H1 (cell line): Measurements from ENCODE around the gene SLC38A5. TPM values are rescaled to one million over a fixed set of nuclear protein-coding genes. Genes with fewer than 3 reads are reported as not detected.

Experiments used
- CTCF ChIA-PET: fragments of 300-600 bp; sonication (Branson Sonifier 250); formaldehyde crosslinking; loops from one replicate; lab custom pipeline; 2021; ENCODE audit not compliant: partially characterized antibody; lab: Charles Lee
- POLR2A ChIA-PET: fragments of 300-600 bp; sonication (Branson Sonifier 250); formaldehyde crosslinking; loops from one replicate; lab custom pipeline; 2021; ENCODE audit warnings: inconsistent platforms; ENCODE audit not compliant: partially characterized antibody; lab: Charles Lee
- DNase-seq, 2 experiments: peaks; one replicate each; pipeline versions ENCODE4 v3.0.0 to v3.0.0-alpha.2; 2010 to 2022; ENCODE audit warnings: low spot score in 2 of 2, low read depth in 1 of 2, mixed read lengths in 1 of 2
- FAIRE-seq: peaks from 2 replicates; lab custom pipeline; 2011; peaks lifted over from hg19 to GRCh38; lab: Jason Lieb, UNC
- H2AFZ ChIP-seq: 2 replicates; pipeline ENCODE4 v1.8.1; 2012; ENCODE audit warnings: low read length, inconsistent platforms
- H2AK5ac ChIP-seq: 2 replicates; pipeline ENCODE4 v1.6.1; 2013; ENCODE audit warnings: low read depth, low read length
- H2BK120ac ChIP-seq: replicated peaks from 2 replicates; pipeline ENCODE3; 2013; ENCODE audit warnings: low read depth, low read length, inconsistent platforms
- H2BK12ac ChIP-seq: 2 replicates; pipeline ENCODE4 v1.6.1; 2013; ENCODE audit warnings: low read depth, low read length
- H2BK15ac ChIP-seq: 2 replicates; pipeline ENCODE4 v1.6.1; 2013; ENCODE audit warnings: low read length
- H2BK20ac ChIP-seq: 2 replicates; pipeline ENCODE4 v1.6.1; 2013; ENCODE audit warnings: low read length
- H2BK5ac ChIP-seq: 2 replicates; pipeline ENCODE4 v1.6.1; 2013; ENCODE audit warnings: low read depth, low read length
- H3K14ac ChIP-seq: 2 replicates; pipeline ENCODE4 v1.6.1; 2013; ENCODE audit warnings: inconsistent platforms; ENCODE audit not compliant: insufficient read length
- H3K18ac ChIP-seq: 2 replicates; pipeline ENCODE4 v1.6.1; 2013; ENCODE audit warnings: low read length; ENCODE audit errors: extremely low read depth
- H3K23ac ChIP-seq: 2 replicates; pipeline ENCODE4 v1.6.1; 2013; ENCODE audit warnings: inconsistent platforms; ENCODE audit not compliant: insufficient read length
- H3K23me2 ChIP-seq: 2 replicates; pipeline ENCODE4 v1.6.1; 2013; ENCODE audit warnings: low read depth, low read length
- H3K27ac ChIP-seq: 2 replicates; pipeline ENCODE4 v1.6.1; 2011; ENCODE audit warnings: low read depth, low read length, inconsistent platforms
- H3K27me3 ChIP-seq, 4 experiments: replicated peaks in 1 of 4; 1 replicate in 1 of 4; 2 replicates in 3 of 4; pipeline versions ENCODE4 v1.6.1 to v1.8.1; 2011 to 2013; ENCODE audit warnings: low read length in 3 of 4, mild to moderate bottlenecking in 3 of 4, inconsistent platforms in 2 of 4, mixed read lengths in 2 of 4, moderate library complexity in 1 of 4; ENCODE audit not compliant: control insufficient read depth in 3 of 4, insufficient read depth in 3 of 4; ENCODE audit errors: extremely low read depth in 1 of 4
- H3K36me3 ChIP-seq, 4 experiments: 2 replicates each; pipeline versions ENCODE4 v1.6.1 to v1.8.1; 2011 to 2013; ENCODE audit warnings: mild to moderate bottlenecking in 4 of 4, low read length in 3 of 4, moderate library complexity in 2 of 4, control low read depth in 1 of 4, inconsistent platforms in 1 of 4; ENCODE audit not compliant: insufficient read depth in 4 of 4, control insufficient read depth in 2 of 4
- H3K4ac ChIP-seq: replicated peaks from 2 replicates; pipeline ENCODE3; 2013; ENCODE audit warnings: low read length, low read depth, mixed read lengths, inconsistent platforms; ENCODE audit not compliant: insufficient read length
- H3K4me1 ChIP-seq, 4 experiments: replicated peaks in 1 of 4; 1 replicate in 1 of 4; 2 replicates in 3 of 4; pipeline versions ENCODE4 v1.6.1 to v1.8.1; 2011 to 2013; ENCODE audit warnings: low read length in 3 of 4, inconsistent platforms in 2 of 4, mixed read lengths in 1 of 4; ENCODE audit not compliant: insufficient read depth in 4 of 4, control insufficient read depth in 3 of 4
- H3K4me2 ChIP-seq, 2 experiments: 2 replicates each; pipeline versions ENCODE4 v1.6.1 to v1.8.1; 2011 to 2013; ENCODE audit warnings: low read depth in 2 of 2, low read length in 2 of 2, control low read depth in 1 of 2, inconsistent platforms in 1 of 2, mild to moderate bottlenecking in 1 of 2; ENCODE audit not compliant: insufficient read depth in 1 of 2
- H3K4me3 ChIP-seq, 4 experiments: fragments of 200-600, 300-600 bp in 1 of 4; sonication (generic), shearing (Covaris generic), sonication (Bioruptor Twin) in 1 of 4; 2 replicates each; pipeline versions ENCODE4 v1.5.1 to v1.8.1; 2011 to 2016; ENCODE audit warnings: low read length in 4 of 4, low read depth in 3 of 4, control low read depth in 2 of 4, inconsistent platforms in 2 of 4, mild to moderate bottlenecking in 2 of 4, mixed read lengths in 1 of 4, moderate library complexity in 1 of 4; ENCODE audit not compliant: insufficient read depth in 2 of 4; ENCODE audit errors: extremely low read depth in 1 of 4
- H3K56ac ChIP-seq: replicated peaks from 2 replicates; pipeline ENCODE3; 2013; ENCODE audit warnings: low read depth, mild to moderate bottlenecking, mixed read lengths, low read length, inconsistent platforms; ENCODE audit not compliant: insufficient read length
- H3K79me1 ChIP-seq: 2 replicates; pipeline ENCODE4 v1.6.1; 2013; ENCODE audit warnings: low read depth, low read length, control low read depth
- H3K79me2 ChIP-seq, 2 experiments: 2 replicates each; pipeline versions ENCODE4 v1.6.1 to v1.8.1; 2012 to 2013; ENCODE audit warnings: low read length in 2 of 2, mild to moderate bottlenecking in 2 of 2, inconsistent platforms in 1 of 2; ENCODE audit not compliant: insufficient read depth in 2 of 2, control insufficient read depth in 1 of 2
- H3K9ac ChIP-seq, 4 experiments: replicated peaks in 1 of 4; 1 replicate in 1 of 4; 2 replicates in 3 of 4; pipeline versions ENCODE4 v1.6.1 to v1.8.1; 2011 to 2013; ENCODE audit warnings: low read depth in 3 of 4, low read length in 3 of 4, control low read depth in 2 of 4, mild to moderate bottlenecking in 2 of 4, moderate library complexity in 2 of 4, inconsistent platforms in 1 of 4; ENCODE audit errors: extremely low read depth in 1 of 4
- H3K9me3 ChIP-seq, 2 experiments: 2 replicates each; pipeline versions ENCODE4 v1.6.1 to v1.8.1; 2012 to 2013; ENCODE audit warnings: mild to moderate bottlenecking in 2 of 2, moderate library complexity in 2 of 2, control low read depth in 1 of 2, inconsistent platforms in 1 of 2, low read depth in 1 of 2, low read length in 1 of 2, mixed read lengths in 1 of 2; ENCODE audit not compliant: insufficient read depth in 2 of 2
- H4K20me1 ChIP-seq, 2 experiments: replicated peaks in 1 of 2; 2 replicates each; pipeline versions ENCODE3 to v1.8.1; 2011 to 2013; ENCODE audit warnings: inconsistent platforms in 2 of 2, low read length in 2 of 2, mild to moderate bottlenecking in 1 of 2; ENCODE audit not compliant: insufficient read depth in 2 of 2, control insufficient read depth in 1 of 2
- H4K5ac ChIP-seq: 2 replicates; pipeline ENCODE4 v1.6.1; 2013; ENCODE audit warnings: low read length, low read depth, mixed read lengths, inconsistent platforms; ENCODE audit not compliant: insufficient read length
- H4K8ac ChIP-seq: 2 replicates; pipeline ENCODE4 v1.8.0; 2013; ENCODE audit warnings: mild to moderate bottlenecking, moderate library complexity, low read length, inconsistent platforms; ENCODE audit not compliant: insufficient read depth; ENCODE audit errors: extremely low read depth
- H4K91ac ChIP-seq: replicated peaks from 2 replicates; pipeline ENCODE3; 2013; ENCODE audit warnings: low read length, mixed read lengths, inconsistent platforms; ENCODE audit not compliant: insufficient read length
- BCL11A ChIP-seq, 2 experiments: IDR thresholded peaks; one replicate each; pipeline ENCODE4 v1.6.1; 2011; ENCODE audit warnings: low read depth in 2 of 2, low read length in 2 of 2, mild to moderate bottlenecking in 2 of 2
- JUND ChIP-seq: IDR thresholded peaks from 2 replicates; pipeline ENCODE4 v1.6.1; 2011; ENCODE audit warnings: mild to moderate bottlenecking, improper control_type of control experiment, low read length
- SIN3A ChIP-seq, 2 experiments: IDR thresholded peaks in 1 of 2; conservative IDR thresholded peaks in 1 of 2; 2 replicates each; pipeline ENCODE4 v1.6.1; 2011 to 2012; ENCODE audit warnings: low read length in 2 of 2, improper control_type of control experiment in 1 of 2, low read depth in 1 of 2, mild to moderate bottlenecking in 1 of 2
- WGBS, 2 experiments: shearing (Covaris generic) in 1 of 2; methylation state at CpG; one replicate each; pipeline versions ENCODE4 v1.1.6 to v1.1.7; 2013 to 2015; ENCODE audit warnings: low lambda C conversion rate in 2 of 2, mixed read lengths in 2 of 2, inconsistent platforms in 1 of 2, low coverage in 1 of 2, missing lambda C conversion rate in 1 of 2; ENCODE audit not compliant: insufficient replicate concordance in 2 of 2, insufficient coverage in 1 of 2, insufficient read length in 1 of 2; ENCODE audit errors: extremely low coverage in 1 of 2, missing lambda C conversion rate in 1 of 2; 5-methylcytosine and 5-hydroxymethylcytosine counted together
- polyA plus RNA-seq, 7 experiments: library from polyadenylated mRNA; depleted of rRNA in 3 of 7; stranded (reverse) in 5 of 7; unstranded in 2 of 7; fragments of >200 nt in 5 of 7; fragments of 200-250 nt in 2 of 7; gene quantifications; 1 replicate in 5 of 7; 2 replicates in 1 of 7; 4 replicates in 1 of 7; pipeline versions ENCODE4 v1.2.1 to v1.2.3, GENCODE V29; 2011 to 2013; ENCODE audit warnings: missing spikeins in 2 of 7, mixed read lengths in 2 of 7
- total RNA-seq: library from RNA; stranded (reverse); fragmentation: NEBNext Ultra II Directional; extraction: Animal tissue kit (Norgen Biotek cat#: 25700); gene quantifications from 2 replicates; pipeline ENCODE4 v1.2.1, GENCODE V29; 2021

The SLC38A5 gene
- total and polyA plus RNA-seq, 2 of the 8 experiments (the other 6 are each of a cell fraction or from before 2014, with no cell fraction given) = 70.9 to 106 TPM

DNA sequence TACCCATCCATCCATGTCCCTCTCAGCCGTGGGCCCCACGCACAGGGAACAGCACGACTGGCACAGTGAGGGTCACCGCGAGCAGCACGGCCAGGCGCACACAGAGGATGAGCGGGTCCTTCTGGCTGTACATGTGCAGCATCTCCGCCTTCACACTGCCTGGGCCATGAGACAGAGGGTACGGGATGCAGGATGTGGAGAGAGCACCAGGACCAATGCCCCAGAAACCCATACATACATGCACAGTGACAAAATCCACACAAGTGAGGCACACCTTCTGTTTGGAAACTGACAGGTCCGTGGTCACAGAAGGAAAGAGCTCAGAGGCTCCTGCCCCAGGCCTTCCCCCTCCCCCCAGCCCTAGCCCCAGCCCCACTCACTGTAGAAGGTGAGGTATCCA is 9.5 kb downstream of the SLC38A5 start:
- FAIRE-seq = no peak
- Histone ChIP-seq H4K5ac (no peak overlapping the region), H3K9me3 (no peaks in the 10 kb centered on the region), H3K4me3 (no peak overlapping the region), H3K23me2 (no peaks in the 10 kb centered on the region), H2BK5ac (no peak overlapping the region), H3K23ac (no peak overlapping the region), H2BK12ac (no peak overlapping the region), H3K4ac (no peak overlapping the region), H3K4me1 (no peaks in the 10 kb centered on the region), H2AK5ac (no peak overlapping the region), H4K20me1 (peaks cover 0 to 1% of the 10 kb centered on the region in 2 experiments), H2AFZ (no peak overlapping the region), H3K79me2 (peaks cover 0 to 5% of the 10 kb centered on the region in 2 experiments; a peak in 1 of 4 replicates), H2BK15ac (no peak overlapping the region), H3K9ac (no peak overlapping the region), H4K91ac (no peak overlapping the region), H3K27ac (no peak overlapping the region), H3K18ac (no peak overlapping the region), H3K27me3 (no peaks in the 10 kb centered on the region), H3K14ac (no peak overlapping the region), H2BK120ac (no peak overlapping the region), H3K56ac (no peak overlapping the region), H2BK20ac (no peak overlapping the region), H3K4me2 (no peak overlapping the region), H3K36me3 (peaks cover 0 to 13% (median 5%) of the 10 kb centered on the region in 4 experiments; a peak in 5 of 8 replicates)
- WGBS, 2 experiments = 100% methylated on average over 3 of the region's 11 CpGs; no CpG with 5 or more reads in 1 of the 2 experiments
- DNase-seq = no peak
- CTCF ChIA-PET = no interaction called here
- TF ChIP-seq JUND (no peak), BCL11A (IDR thresholded peaks at IDR 0.05; ENCODE audit: low read depth in 2 of 2, low read length in 2 of 2) (no peak), SIN3A (conservative IDR thresholded peaks at IDR 0.05 in 1 of 2, IDR thresholded peaks at IDR 0.05 in 1 of 2; ENCODE audit: low read depth in 1 of 2, low read length in 2 of 2) (no peak)
- TF ChIP-seq, all 59 proteins: peak for 0
- H4K8ac ChIP-seq = no peak overlapping the region
- 0 out of 2 replicates have a peak, but pooled peaks cover 2% of the 10 kb centered on the region for H3K79me1 ChIP-seq
- POLR2A ChIA-PET = no interaction called here
